Lower leg skin (tissue), 4 donors: ENCODE data around the gene CLEC4F. TPM values are rescaled to one million over a fixed set of nuclear protein-coding genes. Genes with fewer than 3 reads are reported as not detected.

Experiments
- DNase-seq, 2 donors: peaks; one replicate each; pipeline ENCODE4 v3.0.0-alpha.2; 2019; ENCODE audit warnings: low spot score in 2 of 2
- H3K4me3 ChIP-seq: fragments of 200-600 bp; sonication (generic); 2 replicates; pipeline ENCODE4 v1.5.1; 2017; ENCODE audit warnings: mild to moderate bottlenecking, low read depth; ENCODE audit not compliant: poor library complexity, severe bottlenecking
- CTCF ChIP-seq, 3 donors: fragments of 450-650 bp; IDR thresholded peaks; one replicate each; pipeline ENCODE4 v1.5.1; 2016; ENCODE audit warnings: antibody characterized with exemption in 3 of 3, mild to moderate bottlenecking in 3 of 3, moderate library complexity in 2 of 3
- POLR2A ChIP-seq, 2 donors: fragments of 450-650 bp; IDR thresholded peaks; one replicate each; pipeline ENCODE4 v1.6.1; 2016 to 2017; ENCODE audit warnings: antibody characterized with exemption in 2 of 2, mild to moderate bottlenecking in 1 of 2, moderate library complexity in 1 of 2
- WGBS, 2 donors: methylation state at CpG; one replicate each; pipeline ENCODE4 v1.1.5; 2018; 5-methylcytosine and 5-hydroxymethylcytosine counted together
- intact Hi-C: fragments of 100-400 bp; cut with DNase I; formaldehyde crosslinking; loops from one replicate; pipeline ENCODE4 v1.15.0; 2023; ENCODE audit warnings: low total_unique reads
- total RNA-seq, 4 donors: library from RNA; depleted of rRNA; stranded (reverse); fragments of >200 nt; gene quantifications; one replicate each; pipeline ENCODE4 v1.1.0, GENCODE V29; 2016

Gene CLEC4F
- total RNA-seq, 4 donors from 2014 or later, result 0.42 to 1.2 (median 0.82) TPM

GRCh38 chr2:70852824-70853223 is 32.4 kb upstream of the CLEC4F start:
- WGBS, 2 donors, result 87 to 93% methylated on average over 1 of the region's 1 CpG
- TF ChIP-seq CTCF (IDR thresholded peaks at IDR 0.05) (no peak), POLR2A (IDR thresholded peaks at IDR 0.05) (no peak)
- H3K4me3 ChIP-seq, result no peak overlapping the region
- intact Hi-C loops, result no loop called here
- no peak for DNase-seq

- intact Hi-C loops, result no loop called here
- WGBS, 2 donors, result 59% methylated on average over 4 of the region's 4 CpGs
- DNase-seq, result no peak
- no peak for TF ChIP-seq POLR2A (IDR thresholded peaks at IDR 0.05)
- TF ChIP-seq CTCF (IDR thresholded peaks at IDR 0.05), result no peak
- no peak overlapping the region for H3K4me3 ChIP-seq
Measured at GRCh38 chr2:70851704-70852103, 31.3 kb upstream of the CLEC4F start.

- TF ChIP-seq POLR2A (IDR thresholded peaks at IDR 0.05), result no peak
- no peak for TF ChIP-seq CTCF (IDR thresholded peaks at IDR 0.05)
- no peak for DNase-seq
- H3K4me3 ChIP-seq, result no peak overlapping the region
- 33 to 54% methylated on average over 2 of the region's 2 CpGs for WGBS, 2 donors
- intact Hi-C loops, result no loop called here
Measured at GRCh38 chr2:70850925-70851324, 30.5 kb upstream of the CLEC4F start.

- DNase-seq, result no peak
- TF ChIP-seq CTCF (IDR thresholded peaks at IDR 0.05), result no peak
- no peak for TF ChIP-seq POLR2A (IDR thresholded peaks at IDR 0.05)
- intact Hi-C loops, result no loop called here
- 85 to 87% methylated on average over 7 of the region's 7 CpGs for WGBS, 2 donors
- H3K4me3 ChIP-seq, result no peak overlapping the region
Measured at GRCh38 chr2:70842401-70842800, 22.0 kb upstream of the CLEC4F start.

GRCh38 chr2:70837980-70838925 is 17.9 kb upstream of the CLEC4F start:
- 77 to 84% methylated on average over 10 of the region's 10 CpGs for WGBS, 2 donors
- no peak overlapping the region for H3K4me3 ChIP-seq
- intact Hi-C loops, result no loop called here
- peak in 1 of 2 donors; percentile 9 for DNase-seq
- no peak for TF ChIP-seq POLR2A (IDR thresholded peaks at IDR 0.05)
- no peak for TF ChIP-seq CTCF (IDR thresholded peaks at IDR 0.05)
